GM10266 (cell line): ENCODE results near the gene RAD51B.

ENCODE experiments used
- DNase-seq: peaks from one replicate; pipeline ENCODE4 v3.0.0; 2012; ENCODE audit errors: extremely low spot score
- TF ChIP-seq, protein P1 (sequence below): IDR thresholded peaks from 2 replicates; pipeline ENCODE4 v1.5.1; 2012; ENCODE audit warnings: mild to moderate bottlenecking, low read depth; ENCODE audit not compliant: control insufficient read depth, insufficient read depth; ENCODE audit errors: missing control alignments

RAD51B gene

GRCh38 chr14:68513137-68513536 is 693.6 kb downstream of the RAD51B start:
- no peak for DNase-seq
- TF ChIP-seq, protein P1, sequence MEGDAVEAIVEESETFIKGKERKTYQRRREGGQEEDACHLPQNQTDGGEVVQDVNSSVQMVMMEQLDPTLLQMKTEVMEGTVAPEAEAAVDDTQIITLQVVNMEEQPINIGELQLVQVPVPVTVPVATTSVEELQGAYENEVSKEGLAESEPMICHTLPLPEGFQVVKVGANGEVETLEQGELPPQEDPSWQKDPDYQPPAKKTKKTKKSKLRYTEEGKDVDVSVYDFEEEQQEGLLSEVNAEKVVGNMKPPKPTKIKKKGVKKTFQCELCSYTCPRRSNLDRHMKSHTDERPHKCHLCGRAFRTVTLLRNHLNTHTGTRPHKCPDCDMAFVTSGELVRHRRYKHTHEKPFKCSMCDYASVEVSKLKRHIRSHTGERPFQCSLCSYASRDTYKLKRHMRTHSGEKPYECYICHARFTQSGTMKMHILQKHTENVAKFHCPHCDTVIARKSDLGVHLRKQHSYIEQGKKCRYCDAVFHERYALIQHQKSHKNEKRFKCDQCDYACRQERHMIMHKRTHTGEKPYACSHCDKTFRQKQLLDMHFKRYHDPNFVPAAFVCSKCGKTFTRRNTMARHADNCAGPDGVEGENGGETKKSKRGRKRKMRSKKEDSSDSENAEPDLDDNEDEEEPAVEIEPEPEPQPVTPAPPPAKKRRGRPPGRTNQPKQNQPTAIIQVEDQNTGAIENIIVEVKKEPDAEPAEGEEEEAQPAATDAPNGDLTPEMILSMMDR: no peak

DNA sequence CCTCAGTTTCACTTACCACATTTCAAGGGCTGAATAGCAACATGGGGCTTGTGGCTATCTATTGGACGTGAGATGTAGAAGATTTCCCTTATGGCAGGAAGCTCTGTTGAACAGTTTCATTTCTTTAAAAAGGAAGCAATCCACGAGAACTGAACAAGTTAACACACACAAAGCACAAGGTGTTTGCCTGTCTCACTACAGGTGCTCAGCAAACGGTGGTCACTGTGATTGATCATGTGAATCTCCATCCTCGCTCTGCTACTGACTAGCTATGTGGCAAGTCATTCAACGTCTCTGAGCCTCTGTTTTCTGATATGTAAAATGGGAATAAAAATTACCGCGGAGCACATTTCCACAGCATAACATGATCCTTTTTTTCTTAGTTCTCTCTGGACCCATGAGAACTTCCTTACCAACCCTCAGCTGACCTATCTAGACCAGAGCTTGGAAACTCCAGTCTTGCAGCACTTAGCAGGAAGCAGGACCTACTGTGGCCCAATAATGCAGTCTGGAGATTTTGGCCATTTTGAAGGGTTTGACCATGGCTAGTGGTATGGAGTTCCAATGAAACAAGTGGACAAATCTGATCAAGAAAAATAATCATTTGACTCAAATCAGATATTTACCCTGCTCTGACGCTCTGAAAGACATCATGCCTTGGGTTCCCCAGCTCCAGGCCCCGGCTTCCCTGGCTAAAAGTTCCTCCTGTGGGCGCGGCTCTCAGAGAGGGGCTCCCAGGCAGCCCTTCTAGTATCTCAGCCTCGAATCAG is 694.4 kb downstream of the RAD51B start:
- peak; percentile 57 for DNase-seq
- TF ChIP-seq, protein P1: no peak

GRCh38 chr14:68514608-68515194 is 695.1 kb downstream of the RAD51B start:
- no peak for DNase-seq
- TF ChIP-seq, protein P1: no peak

DNA sequence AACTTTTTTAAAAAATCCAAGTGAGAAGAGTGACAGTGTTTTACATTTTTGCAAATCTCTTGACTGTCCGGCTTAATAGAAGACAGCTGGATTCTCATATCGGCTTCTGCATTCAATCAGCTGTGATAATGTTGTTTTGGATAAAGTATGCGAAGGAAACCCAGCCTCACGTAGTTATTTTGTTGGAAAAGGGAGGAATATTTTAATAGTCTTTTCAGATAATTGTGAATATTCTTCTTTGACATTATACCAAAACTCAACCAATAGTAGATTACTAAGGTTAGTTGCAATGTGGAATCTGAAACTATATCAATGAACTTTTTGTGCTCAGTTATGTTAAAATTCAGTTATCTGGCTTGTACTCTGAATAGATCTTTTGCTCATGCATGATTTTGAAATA is 696.8 kb downstream of the RAD51B start:
- TF ChIP-seq, protein P1: no peak
- DNase-seq: no peak

- DNase-seq: no peak
- TF ChIP-seq, protein P1: no peak
Observed at GRCh38 chr14:68518166-68518565, 698.6 kb downstream of the RAD51B start.

GRCh38 chr14:68518761-68519670 is 699.4 kb downstream of the RAD51B start:
- TF ChIP-seq, protein P1: no peak
- DNase-seq: no peak
